ENCODE measurements around the gene ATP1A2.

DNA sequence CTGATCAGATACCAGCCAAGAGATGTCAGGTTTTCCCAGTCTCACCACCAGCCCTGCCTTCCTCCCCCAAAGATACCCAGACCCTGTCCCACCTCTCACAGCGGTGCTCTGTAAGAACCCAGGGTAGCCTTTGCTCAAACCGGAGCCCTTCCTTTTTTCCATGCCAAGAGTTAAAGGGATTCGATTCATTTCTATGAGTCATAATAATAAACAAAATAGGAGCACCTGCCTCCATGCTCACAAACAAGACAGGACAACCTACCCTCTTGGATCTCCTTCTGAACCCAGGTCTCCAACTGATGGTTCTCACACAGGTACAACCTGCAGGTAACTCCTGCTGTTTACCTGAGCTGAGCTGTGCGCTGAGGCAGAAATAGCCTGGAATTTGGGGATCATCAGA is 5.9 kb upstream of the ATP1A2 start:
- TF ChIP-seq POLR2A (IDR thresholded peaks at IDR 0.05) (no peak), POLR2AphosphoS5 (IDR thresholded peaks at IDR 0.05) (no peak)
- TF ChIP-seq, protein P1, sequence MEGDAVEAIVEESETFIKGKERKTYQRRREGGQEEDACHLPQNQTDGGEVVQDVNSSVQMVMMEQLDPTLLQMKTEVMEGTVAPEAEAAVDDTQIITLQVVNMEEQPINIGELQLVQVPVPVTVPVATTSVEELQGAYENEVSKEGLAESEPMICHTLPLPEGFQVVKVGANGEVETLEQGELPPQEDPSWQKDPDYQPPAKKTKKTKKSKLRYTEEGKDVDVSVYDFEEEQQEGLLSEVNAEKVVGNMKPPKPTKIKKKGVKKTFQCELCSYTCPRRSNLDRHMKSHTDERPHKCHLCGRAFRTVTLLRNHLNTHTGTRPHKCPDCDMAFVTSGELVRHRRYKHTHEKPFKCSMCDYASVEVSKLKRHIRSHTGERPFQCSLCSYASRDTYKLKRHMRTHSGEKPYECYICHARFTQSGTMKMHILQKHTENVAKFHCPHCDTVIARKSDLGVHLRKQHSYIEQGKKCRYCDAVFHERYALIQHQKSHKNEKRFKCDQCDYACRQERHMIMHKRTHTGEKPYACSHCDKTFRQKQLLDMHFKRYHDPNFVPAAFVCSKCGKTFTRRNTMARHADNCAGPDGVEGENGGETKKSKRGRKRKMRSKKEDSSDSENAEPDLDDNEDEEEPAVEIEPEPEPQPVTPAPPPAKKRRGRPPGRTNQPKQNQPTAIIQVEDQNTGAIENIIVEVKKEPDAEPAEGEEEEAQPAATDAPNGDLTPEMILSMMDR (IDR thresholded peaks at IDR 0.05), result no peak
